K562 (cell line): ENCODE results near the gene GSS. TPM values are rescaled to one million over a fixed set of nuclear protein-coding genes. Genes with fewer than 3 reads are reported as not detected.

Experiments
- ATAC-seq: fragments of 200-7000 bp; cut with Tn5 transposase; 3 replicates; pipeline ENCODE4 v1.9.1; 2020; ENCODE audit warnings: moderate library complexity
- BruUV-seq: library from RNA; stranded (reverse); fragments of 400-500 nt; replicated peaks from 2 replicates; lab custom pipeline; 2021; lab: Mats Ljungman, UMichigan
- CTCF ChIA-PET: fragments of 300-600 bp; formaldehyde crosslinking; extraction: SDS; loops from one replicate; lab custom pipeline; 2021; ENCODE audit warnings: low intra/inter-chr PET ratio; lab: Yijun Ruan, JAX
- POLR2A ChIA-PET: fragments of 300-600, 350-650 bp; sonication (Branson Sonifier 250); formaldehyde crosslinking; extraction: SDS; loops from one replicate; lab custom pipeline; 2021; ENCODE audit warnings: antibody characterized with exemption, inconsistent platforms; lab: Yijun Ruan, JAX
- DNase-seq, 4 experiments: peaks; one replicate each; pipeline versions ENCODE4 v3.0.0 to v3.0.0-alpha.2; 2011 to 2018; ENCODE audit warnings: low spot score in 3 of 4, mixed read lengths in 3 of 4; ENCODE audit errors: extremely low read depth in 1 of 4
- FAIRE-seq: peaks from 2 replicates; lab custom pipeline; 2011; peaks lifted over from hg19 to GRCh38; lab: Jason Lieb, UNC
- H2AFZ ChIP-seq: 2 replicates; pipeline ENCODE4 v1.6.0; 2011; ENCODE audit warnings: low read depth, low read length, control low read depth, inconsistent platforms
- H3K27ac ChIP-seq: fragments of 200-600 bp; 3 replicates; pipeline ENCODE4 v1.8.0; 2011; ENCODE audit warnings: low read depth, mild to moderate bottlenecking, control low read depth, inconsistent platforms, low read length, moderate library complexity, mixed read lengths; ENCODE audit errors: extremely low read depth
- H3K27me3 ChIP-seq, 2 experiments: fragments of 300-600 bp in 1 of 2; 2 replicates in 1 of 2; 3 replicates in 1 of 2; pipeline versions ENCODE4 v1.6.0 to v1.8.0; 2011; ENCODE audit warnings: inconsistent platforms in 2 of 2, low read length in 2 of 2, mild to moderate bottlenecking in 1 of 2, mixed read lengths in 1 of 2, moderate library complexity in 1 of 2; ENCODE audit not compliant: control insufficient read depth in 2 of 2, insufficient read depth in 2 of 2
- H3K36me3 ChIP-seq: fragments of 300-600 bp; 3 replicates; pipeline ENCODE4 v1.8.0; 2011; ENCODE audit warnings: mild to moderate bottlenecking, low read length, inconsistent platforms; ENCODE audit not compliant: control insufficient read depth, insufficient read depth
- H3K4me1 ChIP-seq, 2 experiments: fragments of 200-600 bp in 1 of 2; replicated peaks in 1 of 2; 2 replicates in 1 of 2; 3 replicates in 1 of 2; pipeline versions ENCODE4 v1.5.1 to v1.8.0; 2011; ENCODE audit warnings: inconsistent platforms in 2 of 2, low read length in 2 of 2, mild to moderate bottlenecking in 1 of 2, mixed read lengths in 1 of 2, moderate library complexity in 1 of 2; ENCODE audit not compliant: control insufficient read depth in 2 of 2, insufficient read depth in 2 of 2
- H3K4me2 ChIP-seq: 2 replicates; pipeline ENCODE4 v1.6.1; 2011; ENCODE audit warnings: low read length, control low read depth, inconsistent platforms, mixed read lengths; ENCODE audit not compliant: insufficient read depth
- H3K4me3 ChIP-seq: fragments of 200-600 bp; sonication (generic), shearing (Covaris generic); 2 replicates; pipeline ENCODE4 v1.5.1; 2016; ENCODE audit warnings: control low read depth, inconsistent platforms
- H3K79me2 ChIP-seq: fragments of 200-600 bp; 3 replicates; pipeline ENCODE4 v1.8.0; 2011; ENCODE audit warnings: low read length, inconsistent platforms; ENCODE audit not compliant: control insufficient read depth, insufficient read depth
- H3K9ac ChIP-seq, 2 experiments: 2 replicates each; pipeline versions ENCODE4 v1.6.0 to v1.6.1; 2011; ENCODE audit warnings: low read depth in 2 of 2, low read length in 2 of 2, control low read depth in 1 of 2, inconsistent platforms in 1 of 2, mild to moderate bottlenecking in 1 of 2, mixed read lengths in 1 of 2; ENCODE audit not compliant: insufficient read depth in 1 of 2
- H3K9me1 ChIP-seq: one replicate; pipeline ENCODE4 v1.6.0; 2011; ENCODE audit warnings: inconsistent platforms, mild to moderate bottlenecking, low read length, moderate library complexity; ENCODE audit not compliant: control insufficient read depth, insufficient read depth
- H3K9me3 ChIP-seq: replicated peaks from 2 replicates; pipeline ENCODE4 v1.5.1; 2011; ENCODE audit warnings: low read depth, low read length, inconsistent platforms; ENCODE audit not compliant: control insufficient read depth, insufficient read depth
- H4K20me1 ChIP-seq: replicated peaks from 2 replicates; pipeline ENCODE4 v1.6.1; 2011; ENCODE audit warnings: low read length, inconsistent platforms, mixed read lengths; ENCODE audit not compliant: control insufficient read depth, insufficient read depth
- KDM2B ChIP-seq: fragments of 250-450 bp; sonication (Bioruptor Pico); IDR thresholded peaks from 2 replicates; pipeline ENCODE4 v1.8.0; 2021; ENCODE audit warnings: mild to moderate bottlenecking, moderate library complexity
- NEUROD1 ChIP-seq: fragments of 150-350 bp; IDR thresholded peaks from 2 replicates; pipeline ENCODE4 v1.6.1; 2014; ENCODE audit warnings: borderline replicate concordance, low read length, low read depth; ENCODE audit not compliant: partially characterized antibody
- RBM17 ChIP-seq: fragments of 200-400 bp; formaldehyde crosslinking; IDR thresholded peaks from 2 replicates; pipeline ENCODE4 v1.6.1; 2017; ENCODE audit warnings: low read depth, mild to moderate bottlenecking, low read length, borderline replicate concordance
- RBM25 ChIP-seq: fragments of 200-400 bp; formaldehyde crosslinking; IDR thresholded peaks from 2 replicates; pipeline ENCODE4 v1.6.1; 2018; ENCODE audit warnings: low read length, low read depth, moderate library complexity; ENCODE audit not compliant: severe bottlenecking
- SMAD2 ChIP-seq: fragments of 150-350 bp; IDR thresholded peaks from 2 replicates; pipeline ENCODE4 v1.6.1; 2014; ENCODE audit warnings: low read depth, mild to moderate bottlenecking, low read length
- SPI1 ChIP-seq: IDR thresholded peaks from 2 replicates; pipeline ENCODE4 v1.6.1; 2011; ENCODE audit warnings: low read depth, low read length, control low read depth, borderline replicate concordance
- TFAM ChIP-seq: fragments of 250-450 bp; sonication (Bioruptor Pico); conservative IDR thresholded peaks from 2 replicates; pipeline ENCODE4 v1.5.0; 2021; ENCODE audit warnings: mild to moderate bottlenecking, moderate library complexity
- WGBS: fragments of 100-300 bp; shearing (Covaris generic); methylation state at CpG from one replicate; pipeline ENCODE4 v1.1.6; 2016; ENCODE audit warnings: low coverage, mixed read lengths; ENCODE audit not compliant: insufficient coverage; ENCODE audit errors: missing lambda C conversion rate; 5-methylcytosine and 5-hydroxymethylcytosine counted together
- in situ Hi-C: fragments of 300-500 bp; cut with MboI; formaldehyde crosslinking; loops from 4 replicates; pipeline ENCODE4 v1.15.0; 2018; ENCODE audit warnings: inconsistent platforms, mixed read lengths
- intact Hi-C: fragments of 100-400 bp; cut with micrococcal nuclease; formaldehyde crosslinking; loops from 2 replicates; pipeline ENCODE4 v1.14.2; 2022
- polyA plus RNA-seq, 8 experiments: library from polyadenylated mRNA; depleted of rRNA in 4 of 8; stranded (reverse) in 5 of 8; unstranded in 3 of 8; fragments of >200 nt; fragmentation: Nextera tagmentation in 2 of 8; fragmentation: Illumina TruSeq in 1 of 8; extraction: Ambion mirVana in 2 of 8; extraction: Trizol in 1 of 8; gene quantifications; 2 replicates each; pipeline versions ENCODE4 v1.2.1 to v1.2.3, GENCODE V29; 2011 to 2014; ENCODE audit warnings: inconsistent platforms in 1 of 8, missing spikeins in 1 of 8
- total RNA-seq, 7 experiments: library from RNA; depleted of rRNA in 6 of 7; stranded (reverse); fragments of >200 nt in 6 of 7; fragmentation: Illumina TruSeq in 2 of 7; extraction: Trizol in 2 of 7; gene quantifications; 2 replicates each; pipeline versions ENCODE4 v1.2.1 to v1.2.3, GENCODE V29; 2011 to 2021; ENCODE audit warnings: low replicate concordance in 1 of 7
- TF ChIP-seq, protein P1 (sequence below): fragments of 450-650 bp; formaldehyde crosslinking; IDR thresholded peaks from 2 replicates; pipeline ENCODE4 v1.4.0; 2020; ENCODE audit warnings: mild to moderate bottlenecking, moderate library complexity
- TF ChIP-seq, protein P2 (sequence below): fragments of 250-450 bp; sonication (Bioruptor Pico); IDR thresholded peaks from 2 replicates; pipeline ENCODE4 v1.8.0; 2021; ENCODE audit warnings: borderline replicate concordance, mild to moderate bottlenecking, moderate library complexity; ENCODE audit not compliant: poor library complexity, severe bottlenecking

GSS gene
- total and polyA plus RNA-seq, 9 of the 15 experiments (the other 6 are each of a cell fraction or from before 2014, with no cell fraction given): 18.4 to 165 (median 89.4) TPM

DNA sequence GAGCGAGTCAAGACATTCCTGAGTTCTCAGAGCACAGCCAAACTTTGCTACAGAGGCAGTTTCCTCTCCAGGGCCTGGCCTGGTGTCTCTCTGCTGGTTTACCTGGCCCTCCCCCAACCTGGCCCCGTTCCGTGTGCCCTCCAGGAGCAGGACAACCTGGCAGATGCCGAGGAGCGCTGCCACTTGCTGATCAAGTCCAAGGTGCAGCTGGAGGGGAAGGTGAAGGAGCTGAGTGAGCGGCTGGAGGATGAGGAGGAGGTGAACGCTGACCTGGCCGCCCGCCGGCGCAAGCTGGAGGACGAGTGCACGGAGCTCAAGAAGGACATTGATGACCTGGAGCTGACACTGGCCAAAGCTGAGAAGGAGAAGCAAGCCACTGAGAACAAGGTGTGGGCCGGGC, 39.6 kb upstream of the GSS start (continued):
- TF ChIP-seq, protein P1, sequence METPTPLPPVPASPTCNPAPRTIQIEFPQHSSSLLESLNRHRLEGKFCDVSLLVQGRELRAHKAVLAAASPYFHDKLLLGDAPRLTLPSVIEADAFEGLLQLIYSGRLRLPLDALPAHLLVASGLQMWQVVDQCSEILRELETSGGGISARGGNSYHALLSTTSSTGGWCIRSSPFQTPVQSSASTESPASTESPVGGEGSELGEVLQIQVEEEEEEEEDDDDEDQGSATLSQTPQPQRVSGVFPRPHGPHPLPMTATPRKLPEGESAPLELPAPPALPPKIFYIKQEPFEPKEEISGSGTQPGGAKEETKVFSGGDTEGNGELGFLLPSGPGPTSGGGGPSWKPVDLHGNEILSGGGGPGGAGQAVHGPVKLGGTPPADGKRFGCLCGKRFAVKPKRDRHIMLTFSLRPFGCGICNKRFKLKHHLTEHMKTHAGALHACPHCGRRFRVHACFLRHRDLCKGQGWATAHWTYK (CRISPR knock-in tag): no peak

DNA sequence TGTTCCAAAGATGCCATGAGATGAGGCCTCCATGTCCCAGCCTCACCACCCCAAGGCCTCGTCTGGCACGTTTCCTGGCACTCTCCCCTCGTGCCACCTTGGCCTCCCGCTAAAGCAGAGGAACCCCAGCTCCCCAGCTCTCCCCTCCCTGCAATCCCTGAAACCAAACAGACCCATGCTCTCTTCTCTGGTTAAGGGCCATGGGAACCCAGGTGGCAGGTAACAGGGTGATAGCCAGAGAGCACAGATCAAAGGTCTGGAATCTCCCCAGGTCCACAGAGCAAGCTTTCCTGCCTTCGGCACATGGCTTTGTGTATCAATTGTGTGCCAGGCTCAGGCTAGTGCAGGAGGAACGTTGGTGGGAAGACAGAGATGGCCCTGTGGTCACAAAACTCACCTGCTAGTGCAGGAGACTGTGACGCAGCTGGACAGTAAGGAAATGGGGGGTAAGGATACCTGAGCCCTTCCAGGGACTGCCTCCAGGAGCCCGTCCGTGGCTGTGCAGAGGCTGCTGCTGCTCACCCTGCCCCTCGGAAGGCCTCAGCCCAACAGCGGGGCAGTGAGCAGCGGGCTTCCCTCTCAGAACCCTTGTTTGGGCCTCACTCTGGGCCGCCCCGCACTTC, 39.0 kb upstream of the GSS start:
- no peaks in the 10 kb centered on the region for H3K79me2 ChIP-seq
- peaks cover 0 to 18% of the 10 kb centered on the region in 2 experiments; a peak in 3 of 5 replicates for H3K4me1 ChIP-seq
- no peak overlapping the region for H3K4me3 ChIP-seq
- ChIA-PET CTCF (no interaction called here), POLR2A (interaction anchor here (1.2 kb wide), 1 partner anchor 29 kb away, joined by 3 read pairs; no protein-coding TSS in a partner anchor)
- BruUV-seq: no TSS peak
- peaks cover 39% of the 10 kb centered on the region; the same call in 2 of the 3 replicates for H3K36me3 ChIP-seq
- ATAC-seq (no peak), DNase-seq (no peak), FAIRE-seq (no peak)
- H2AFZ ChIP-seq: no peak overlapping the region
- H4K20me1 ChIP-seq: peaks cover 4% of the 10 kb centered on the region; the same call in 1 of the 2 replicates
- TF ChIP-seq TFAM (no peak), RBM25 (no peak), NEUROD1 (no peak), SPI1 (no peak), SMAD2 (no peak), RBM17 (no peak), KDM2B (no peak)
- TF ChIP-seq, protein P2, sequence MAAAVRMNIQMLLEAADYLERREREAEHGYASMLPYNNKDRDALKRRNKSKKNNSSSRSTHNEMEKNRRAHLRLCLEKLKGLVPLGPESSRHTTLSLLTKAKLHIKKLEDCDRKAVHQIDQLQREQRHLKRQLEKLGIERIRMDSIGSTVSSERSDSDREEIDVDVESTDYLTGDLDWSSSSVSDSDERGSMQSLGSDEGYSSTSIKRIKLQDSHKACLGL (CRISPR knock-in tag): no peak
- in situ Hi-C loops (no loop called here), intact Hi-C loops (no loop called here)
- no peak overlapping the region for H3K27ac ChIP-seq
- H3K4me2 ChIP-seq: no peak overlapping the region
- no peak overlapping the region; a peak in 1 of 4 replicates for H3K9ac ChIP-seq
- H3K27me3 ChIP-seq: no peaks in the 10 kb centered on the region
- WGBS: 74% methylated on average over 13 of the region's 14 CpGs
- H3K9me3 ChIP-seq: no peaks in the 10 kb centered on the region
- H3K9me1 ChIP-seq: no peaks in the 10 kb centered on the region
